Measurements from ENCODE around the gene SCN7A.

DNA sequence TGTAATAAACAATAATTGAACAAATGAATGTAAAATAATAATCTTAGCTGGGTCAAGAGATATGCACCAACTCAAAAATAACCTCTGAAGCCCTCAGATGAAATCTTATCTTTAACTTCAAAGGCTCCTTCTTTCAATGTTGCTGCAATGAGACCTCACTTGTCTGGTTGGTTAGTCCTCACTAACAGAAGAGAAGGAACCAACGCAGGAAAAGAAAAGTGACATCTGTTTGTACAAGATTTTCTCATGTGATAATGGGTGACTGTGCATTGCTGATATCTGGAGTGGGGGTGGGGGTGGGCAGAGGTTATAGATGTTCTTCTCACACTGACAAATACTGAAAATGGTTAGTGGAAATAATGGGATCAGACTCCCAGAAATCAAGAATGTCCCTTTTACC lies 2.6 kb downstream of the SCN7A start:
- TF ChIP-seq POLR2AphosphoS5 (IDR thresholded peaks at IDR 0.05; ENCODE audit: low read depth, low read length), result no peak
- TF ChIP-seq, protein P1, sequence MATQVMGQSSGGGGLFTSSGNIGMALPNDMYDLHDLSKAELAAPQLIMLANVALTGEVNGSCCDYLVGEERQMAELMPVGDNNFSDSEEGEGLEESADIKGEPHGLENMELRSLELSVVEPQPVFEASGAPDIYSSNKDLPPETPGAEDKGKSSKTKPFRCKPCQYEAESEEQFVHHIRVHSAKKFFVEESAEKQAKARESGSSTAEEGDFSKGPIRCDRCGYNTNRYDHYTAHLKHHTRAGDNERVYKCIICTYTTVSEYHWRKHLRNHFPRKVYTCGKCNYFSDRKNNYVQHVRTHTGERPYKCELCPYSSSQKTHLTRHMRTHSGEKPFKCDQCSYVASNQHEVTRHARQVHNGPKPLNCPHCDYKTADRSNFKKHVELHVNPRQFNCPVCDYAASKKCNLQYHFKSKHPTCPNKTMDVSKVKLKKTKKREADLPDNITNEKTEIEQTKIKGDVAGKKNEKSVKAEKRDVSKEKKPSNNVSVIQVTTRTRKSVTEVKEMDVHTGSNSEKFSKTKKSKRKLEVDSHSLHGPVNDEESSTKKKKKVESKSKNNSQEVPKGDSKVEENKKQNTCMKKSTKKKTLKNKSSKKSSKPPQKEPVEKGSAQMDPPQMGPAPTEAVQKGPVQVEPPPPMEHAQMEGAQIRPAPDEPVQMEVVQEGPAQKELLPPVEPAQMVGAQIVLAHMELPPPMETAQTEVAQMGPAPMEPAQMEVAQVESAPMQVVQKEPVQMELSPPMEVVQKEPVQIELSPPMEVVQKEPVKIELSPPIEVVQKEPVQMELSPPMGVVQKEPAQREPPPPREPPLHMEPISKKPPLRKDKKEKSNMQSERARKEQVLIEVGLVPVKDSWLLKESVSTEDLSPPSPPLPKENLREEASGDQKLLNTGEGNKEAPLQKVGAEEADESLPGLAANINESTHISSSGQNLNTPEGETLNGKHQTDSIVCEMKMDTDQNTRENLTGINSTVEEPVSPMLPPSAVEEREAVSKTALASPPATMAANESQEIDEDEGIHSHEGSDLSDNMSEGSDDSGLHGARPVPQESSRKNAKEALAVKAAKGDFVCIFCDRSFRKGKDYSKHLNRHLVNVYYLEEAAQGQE (IDR thresholded peaks at IDR 0.05; ENCODE audit: insufficient read depth in 1 of 2, low read depth in 2 of 2, low read length in 2 of 2), result no peak
- no peak for TF ChIP-seq TAF1 (IDR thresholded peaks at IDR 0.05; ENCODE audit: borderline replicate concordance, insufficient read depth, low read length)

Measured in PFSK-1 (cell line).